HL-60 (cell line): ENCODE results near the gene PLXNA2.

Experiments used
- DNase-seq, 2 experiments: peaks; one replicate each; pipeline ENCODE4 v3.0.0-alpha.2; 2010 to 2020; ENCODE audit warnings: low read depth in 1 of 2, low spot score in 1 of 2
- H3K27ac ChIP-seq: fragments of 250-450 bp; sonication (Bioruptor Pico); replicated peaks from 2 replicates; pipeline ENCODE4 v1.5.1; 2020; ENCODE audit warnings: mild to moderate bottlenecking, moderate library complexity
- H3K27me3 ChIP-seq: fragments of 250-450 bp; sonication (Bioruptor Pico); 2 replicates; pipeline ENCODE4 v1.5.1; 2021; ENCODE audit warnings: mild to moderate bottlenecking, moderate library complexity; ENCODE audit not compliant: insufficient read depth, poor library complexity, severe bottlenecking
- H3K4me3 ChIP-seq: replicated peaks from 2 replicates; pipeline ENCODE4 v1.5.1; 2011; ENCODE audit warnings: mild to moderate bottlenecking, control low read depth, low read length; ENCODE audit not compliant: insufficient read depth
- GABPA ChIP-seq: IDR thresholded peaks from 2 replicates; pipeline ENCODE4 v1.6.1; 2012; ENCODE audit warnings: low read depth
- POLR2AphosphoS5 ChIP-seq: IDR thresholded peaks from 2 replicates; pipeline ENCODE4 v1.6.1; 2012; ENCODE audit warnings: low read depth
- SPI1 ChIP-seq: IDR thresholded peaks from 2 replicates; pipeline ENCODE4 v1.6.1; 2012; ENCODE audit warnings: low read depth, mild to moderate bottlenecking, borderline replicate concordance
- TF ChIP-seq, protein P1 (sequence below): IDR thresholded peaks from 2 replicates; pipeline ENCODE4 v1.6.1; 2012; ENCODE audit warnings: low read depth; ENCODE audit not compliant: insufficient replicate concordance
- TF ChIP-seq, protein P2 (sequence below): IDR thresholded peaks from one replicate; pipeline ENCODE4 v1.5.1; 2011; ENCODE audit warnings: low read length, control low read depth, inconsistent platforms; ENCODE audit not compliant: insufficient read depth

PLXNA2 gene

DNA sequence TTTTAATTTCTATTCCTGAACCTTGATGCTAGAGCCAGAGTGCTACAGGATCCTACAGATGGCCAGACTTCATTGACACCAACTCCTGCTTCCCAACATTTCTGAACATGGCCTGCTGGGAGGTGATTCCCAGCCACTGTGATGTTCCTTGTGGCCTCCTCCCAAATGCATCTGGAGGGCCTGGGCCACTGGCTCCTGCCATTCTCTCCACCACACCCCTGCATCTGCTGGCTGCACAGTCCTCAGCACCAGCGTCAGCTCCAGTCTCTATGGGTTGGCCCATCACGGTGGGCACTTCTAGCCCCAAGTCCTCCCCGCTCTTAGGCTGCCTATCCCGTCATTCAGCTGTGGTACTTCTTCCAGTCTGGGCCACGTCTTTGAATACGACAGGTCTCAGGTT is 242.1 kb downstream of the PLXNA2 start:
- H3K27me3 ChIP-seq, result no peaks in the 10 kb centered on the region
- no peak overlapping the region for H3K4me3 ChIP-seq
- H3K27ac ChIP-seq, result no peak overlapping the region
- no peak for DNase-seq
- TF ChIP-seq, protein P1, sequence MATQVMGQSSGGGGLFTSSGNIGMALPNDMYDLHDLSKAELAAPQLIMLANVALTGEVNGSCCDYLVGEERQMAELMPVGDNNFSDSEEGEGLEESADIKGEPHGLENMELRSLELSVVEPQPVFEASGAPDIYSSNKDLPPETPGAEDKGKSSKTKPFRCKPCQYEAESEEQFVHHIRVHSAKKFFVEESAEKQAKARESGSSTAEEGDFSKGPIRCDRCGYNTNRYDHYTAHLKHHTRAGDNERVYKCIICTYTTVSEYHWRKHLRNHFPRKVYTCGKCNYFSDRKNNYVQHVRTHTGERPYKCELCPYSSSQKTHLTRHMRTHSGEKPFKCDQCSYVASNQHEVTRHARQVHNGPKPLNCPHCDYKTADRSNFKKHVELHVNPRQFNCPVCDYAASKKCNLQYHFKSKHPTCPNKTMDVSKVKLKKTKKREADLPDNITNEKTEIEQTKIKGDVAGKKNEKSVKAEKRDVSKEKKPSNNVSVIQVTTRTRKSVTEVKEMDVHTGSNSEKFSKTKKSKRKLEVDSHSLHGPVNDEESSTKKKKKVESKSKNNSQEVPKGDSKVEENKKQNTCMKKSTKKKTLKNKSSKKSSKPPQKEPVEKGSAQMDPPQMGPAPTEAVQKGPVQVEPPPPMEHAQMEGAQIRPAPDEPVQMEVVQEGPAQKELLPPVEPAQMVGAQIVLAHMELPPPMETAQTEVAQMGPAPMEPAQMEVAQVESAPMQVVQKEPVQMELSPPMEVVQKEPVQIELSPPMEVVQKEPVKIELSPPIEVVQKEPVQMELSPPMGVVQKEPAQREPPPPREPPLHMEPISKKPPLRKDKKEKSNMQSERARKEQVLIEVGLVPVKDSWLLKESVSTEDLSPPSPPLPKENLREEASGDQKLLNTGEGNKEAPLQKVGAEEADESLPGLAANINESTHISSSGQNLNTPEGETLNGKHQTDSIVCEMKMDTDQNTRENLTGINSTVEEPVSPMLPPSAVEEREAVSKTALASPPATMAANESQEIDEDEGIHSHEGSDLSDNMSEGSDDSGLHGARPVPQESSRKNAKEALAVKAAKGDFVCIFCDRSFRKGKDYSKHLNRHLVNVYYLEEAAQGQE, result no peak
- TF ChIP-seq, protein P2, sequence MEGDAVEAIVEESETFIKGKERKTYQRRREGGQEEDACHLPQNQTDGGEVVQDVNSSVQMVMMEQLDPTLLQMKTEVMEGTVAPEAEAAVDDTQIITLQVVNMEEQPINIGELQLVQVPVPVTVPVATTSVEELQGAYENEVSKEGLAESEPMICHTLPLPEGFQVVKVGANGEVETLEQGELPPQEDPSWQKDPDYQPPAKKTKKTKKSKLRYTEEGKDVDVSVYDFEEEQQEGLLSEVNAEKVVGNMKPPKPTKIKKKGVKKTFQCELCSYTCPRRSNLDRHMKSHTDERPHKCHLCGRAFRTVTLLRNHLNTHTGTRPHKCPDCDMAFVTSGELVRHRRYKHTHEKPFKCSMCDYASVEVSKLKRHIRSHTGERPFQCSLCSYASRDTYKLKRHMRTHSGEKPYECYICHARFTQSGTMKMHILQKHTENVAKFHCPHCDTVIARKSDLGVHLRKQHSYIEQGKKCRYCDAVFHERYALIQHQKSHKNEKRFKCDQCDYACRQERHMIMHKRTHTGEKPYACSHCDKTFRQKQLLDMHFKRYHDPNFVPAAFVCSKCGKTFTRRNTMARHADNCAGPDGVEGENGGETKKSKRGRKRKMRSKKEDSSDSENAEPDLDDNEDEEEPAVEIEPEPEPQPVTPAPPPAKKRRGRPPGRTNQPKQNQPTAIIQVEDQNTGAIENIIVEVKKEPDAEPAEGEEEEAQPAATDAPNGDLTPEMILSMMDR, result no peak
- TF ChIP-seq GABPA, result no peak
- no peak for TF ChIP-seq POLR2AphosphoS5
- TF ChIP-seq SPI1, result no peak

DNA sequence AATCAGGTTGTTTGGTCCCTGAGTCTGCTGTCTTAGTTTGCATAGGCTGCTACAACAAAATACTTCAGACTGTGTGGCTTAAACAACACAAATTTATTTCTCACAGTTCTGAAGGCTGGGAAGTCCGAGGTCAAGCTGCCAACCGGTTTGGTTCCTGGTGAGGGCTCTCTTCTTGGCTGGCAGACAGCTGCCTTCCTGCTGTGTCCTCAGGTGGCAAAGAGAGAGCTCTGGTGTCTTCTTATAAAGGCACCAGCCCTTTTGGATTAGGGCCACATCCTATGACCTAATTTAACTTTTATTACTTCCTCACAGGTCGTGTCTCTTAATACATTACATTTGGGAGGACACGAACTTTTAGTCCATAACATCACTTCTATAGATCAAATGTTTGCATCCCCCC is 243.7 kb downstream of the PLXNA2 start:
- no peak overlapping the region for H3K4me3 ChIP-seq
- H3K27ac ChIP-seq, result no peak overlapping the region
- TF ChIP-seq, protein P2, result no peak
- TF ChIP-seq, protein P1, result no peak
- TF ChIP-seq POLR2AphosphoS5 (no peak), GABPA (no peak), SPI1 (no peak)
- no peaks in the 10 kb centered on the region for H3K27me3 ChIP-seq
- no peak for DNase-seq

DNA sequence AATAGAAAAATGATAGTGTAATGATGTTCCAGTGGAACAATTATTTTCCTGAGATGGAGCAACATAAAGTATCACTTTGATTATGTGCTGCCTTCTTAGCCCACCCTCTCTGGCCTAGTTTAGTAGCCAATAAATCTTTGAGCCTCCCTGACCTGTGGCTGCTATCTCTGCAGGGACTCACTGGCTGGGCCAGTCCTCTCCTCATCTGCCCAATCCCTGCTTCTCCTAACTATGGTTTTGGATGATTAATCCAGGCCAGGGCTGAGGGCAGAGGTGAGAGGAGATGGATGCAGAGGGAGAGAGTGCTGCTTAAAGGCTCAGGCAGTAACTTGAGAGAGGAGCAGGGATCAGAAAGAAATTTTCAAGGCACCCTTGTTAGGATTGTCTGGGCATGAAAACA is 244.2 kb downstream of the PLXNA2 start:
- Histone ChIP-seq H3K27me3 (no peaks in the 10 kb centered on the region), H3K27ac (no peak overlapping the region), H3K4me3 (no peak overlapping the region)
- no peak for DNase-seq
- TF ChIP-seq, protein P1, result no peak
- TF ChIP-seq SPI1 (no peak), GABPA (no peak), POLR2AphosphoS5 (no peak)
- TF ChIP-seq, protein P2, result no peak
